ENCODE measurements around the gene PLPP3.
A peak's percentile ranks its signal among the peaks of the same experiment; 100 is the strongest.

PLPP3 gene

GRCh38 chr1:56550859-56551188 lies 28.5 kb downstream of the PLPP3 start:
- no peak for DNase-seq

- DNase-seq = no peak
Observed at GRCh38 chr1:56550138-56550858, 29.1 kb downstream of the PLPP3 start.

- no peak for DNase-seq
Observed at GRCh38 chr1:56548571-56548970, 30.8 kb downstream of the PLPP3 start.

GRCh38 chr1:56547977-56548376 lies 31.4 kb downstream of the PLPP3 start:
- no peak for DNase-seq

GRCh38 chr1:56547473-56547872 lies 31.9 kb downstream of the PLPP3 start:
- no peak for DNase-seq

GRCh38 chr1:56545711-56546110 lies 33.7 kb downstream of the PLPP3 start:
- no peak for DNase-seq

GRCh38 chr1:56543783-56544612 lies 35.4 kb downstream of the PLPP3 start:
- no peak for DNase-seq

GRCh38 chr1:56542651-56543050 lies 36.7 kb downstream of the PLPP3 start:
- DNase-seq = no peak

- DNase-seq = no peak
Observed at GRCh38 chr1:56541408-56541807, 38.0 kb downstream of the PLPP3 start.

GRCh38 chr1:56540467-56540866 lies 38.9 kb downstream of the PLPP3 start:
- no peak for DNase-seq

GRCh38 chr1:56539520-56539931 lies 39.8 kb downstream of the PLPP3 start:
- DNase-seq = no peak

GRCh38 chr1:56538532-56538931 lies 40.8 kb downstream of the PLPP3 start:
- DNase-seq = no peak

GRCh38 chr1:56537660-56538059 lies 41.7 kb downstream of the PLPP3 start:
- no peak for DNase-seq

GRCh38 chr1:56535939-56536338 lies 43.4 kb downstream of the PLPP3 start:
- DNase-seq = no peak

- no peak for DNase-seq
Observed at GRCh38 chr1:56535362-56535761, 44.0 kb downstream of the PLPP3 start.

- DNase-seq = no peak
Observed at GRCh38 chr1:56534130-56534651, 45.2 kb downstream of the PLPP3 start.

GRCh38 chr1:56533621-56534020 lies 45.7 kb downstream of the PLPP3 start:
- no peak for DNase-seq

- no peak for DNase-seq
Observed at GRCh38 chr1:56533197-56533596, 46.2 kb downstream of the PLPP3 start.

- no peak for DNase-seq
Observed at GRCh38 chr1:56532350-56532683, 47.0 kb downstream of the PLPP3 start.

- DNase-seq = no peak
Observed at GRCh38 chr1:56531624-56532349, 47.6 kb downstream of the PLPP3 start.

GRCh38 chr1:56529801-56530200 lies 49.6 kb downstream of the PLPP3 start:
- no peak for DNase-seq

GRCh38 chr1:56527548-56528302 lies 51.6 kb downstream of the PLPP3 start:
- DNase-seq = peak; percentile 57
